ENCODE results near the gene HOGA1.
"Not testable (repeated sequence)": the region's sequence is repeated elsewhere in the genome, so short reads cannot be mapped to it uniquely, and the experiment has no call there.

HOGA1 gene

DNA sequence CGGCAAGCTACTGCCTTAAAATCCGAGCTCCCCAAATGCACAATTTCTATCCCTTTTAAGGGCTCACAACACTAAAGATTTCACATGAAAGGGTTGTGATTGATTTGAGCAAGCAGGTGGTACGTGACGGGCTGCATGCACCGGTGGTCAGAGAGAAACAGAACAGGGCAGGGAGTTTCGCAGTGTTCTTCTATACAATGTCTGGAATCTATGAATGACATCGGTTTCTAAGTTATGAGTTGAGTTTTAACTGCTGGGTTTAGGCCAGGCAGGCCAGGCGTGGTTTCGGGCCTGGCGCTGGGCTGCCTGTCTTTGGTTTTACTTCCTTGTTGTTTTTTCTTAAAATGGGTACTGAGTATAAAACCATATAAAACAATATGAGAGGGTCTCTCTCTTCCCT, 28.6 kb upstream of the HOGA1 start:
- DNase-seq: not testable (repeated sequence)

DNA sequence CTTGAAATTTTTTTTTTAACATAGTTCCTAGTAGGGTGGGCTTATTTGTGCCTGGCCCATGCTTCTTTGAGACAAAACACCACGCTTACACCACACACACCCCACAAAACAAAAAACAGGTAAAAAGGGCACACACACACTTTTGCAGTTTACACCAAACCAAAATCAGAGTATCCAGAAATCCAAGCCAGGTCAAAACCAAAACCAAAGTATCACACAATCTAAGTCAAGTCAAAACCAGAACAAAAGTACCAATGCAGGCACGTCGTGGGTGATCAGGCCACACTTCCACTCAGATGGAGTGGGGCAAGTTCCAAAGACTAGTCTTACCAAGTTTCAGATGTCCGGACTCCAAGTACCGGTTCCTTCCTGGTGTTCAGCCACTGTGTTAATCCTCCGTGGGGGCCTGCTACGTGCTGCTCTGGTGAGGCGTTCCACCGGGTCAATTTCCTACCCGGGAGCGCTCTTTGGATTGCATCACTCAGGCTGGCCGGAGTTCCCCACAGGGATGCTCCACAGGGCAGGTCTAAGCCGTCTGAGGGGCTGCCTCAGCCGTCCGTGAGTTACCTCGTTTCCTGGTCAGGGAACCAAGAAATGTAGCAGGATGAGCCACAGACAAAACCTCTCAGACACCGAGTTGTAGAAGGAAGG, 23.3 kb upstream of the HOGA1 start:
- not testable (repeated sequence) for DNase-seq

DNA sequence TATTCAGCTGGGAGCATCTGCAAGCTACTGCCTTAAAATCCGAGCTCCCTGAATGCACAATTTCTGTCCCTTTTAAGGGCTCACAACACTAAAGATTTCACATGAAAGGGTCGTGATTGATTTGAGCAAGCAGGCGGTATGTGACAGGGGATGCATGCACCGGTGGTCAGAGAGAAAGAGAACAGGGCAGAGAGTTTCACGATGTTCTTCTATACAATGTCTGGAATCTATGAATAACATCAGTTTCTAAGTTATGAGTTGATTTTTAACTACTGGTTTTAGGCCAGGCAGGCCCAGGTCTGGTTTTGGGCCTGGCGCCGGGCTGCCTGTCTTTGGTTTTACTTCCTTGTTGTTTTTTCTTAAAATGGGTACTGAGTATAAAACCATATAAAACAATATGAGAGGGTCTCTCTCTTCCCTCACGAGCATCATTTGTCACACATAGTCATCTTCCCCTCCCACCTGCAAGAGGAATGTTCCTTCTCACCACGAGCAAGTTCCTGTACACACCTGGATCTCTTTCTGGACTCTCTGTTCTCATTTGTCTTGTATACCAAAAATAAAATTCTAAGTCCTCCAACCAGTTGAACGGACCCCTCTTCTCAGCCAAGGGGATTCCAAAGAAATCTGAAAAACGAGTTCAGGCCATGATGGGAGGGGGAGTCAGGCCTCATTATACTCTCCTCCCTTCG, 22.7 kb upstream of the HOGA1 start:
- DNase-seq: not testable (repeated sequence)

DNA sequence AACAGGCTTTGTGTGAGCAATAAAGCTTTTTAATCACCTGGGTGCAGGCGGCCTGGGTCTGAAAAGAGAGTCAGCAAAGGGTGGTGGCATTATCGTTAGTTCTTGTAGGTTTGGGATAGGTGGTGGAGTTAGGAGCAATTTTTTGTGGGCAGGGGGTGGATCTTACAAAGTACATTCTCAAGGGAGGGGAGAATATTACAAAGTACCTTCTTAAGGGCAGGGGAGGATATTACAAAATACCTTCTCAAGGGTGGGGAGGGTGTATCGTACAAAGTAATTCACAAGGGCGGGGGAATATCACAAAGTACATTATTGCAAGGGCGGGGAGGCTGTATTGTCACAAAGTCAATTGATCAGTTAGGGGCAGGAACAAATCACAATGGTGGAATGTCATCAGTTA, 21.9 kb upstream of the HOGA1 start:
- DNase-seq: not testable (repeated sequence)

DNA sequence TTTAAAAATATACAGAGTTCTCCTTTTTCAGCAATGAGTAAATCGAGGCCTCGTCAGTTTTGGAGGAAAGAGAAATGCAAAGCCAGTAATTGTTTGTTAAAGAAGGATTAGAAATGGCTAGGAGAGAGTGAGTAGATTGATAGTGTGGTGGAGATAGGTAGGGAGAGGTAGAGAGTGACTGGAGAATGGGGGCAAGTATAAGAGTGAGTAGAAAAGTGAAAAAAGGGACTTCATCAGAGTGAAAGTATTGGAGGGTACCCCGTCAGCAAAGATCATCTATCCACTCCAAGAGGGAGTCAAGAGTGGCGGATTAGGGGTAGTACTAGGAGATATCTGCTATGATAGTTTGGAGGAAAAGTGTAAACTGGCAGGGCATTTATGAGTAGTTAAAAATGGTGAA, 20.9 kb upstream of the HOGA1 start:
- no peak for DNase-seq

DNA sequence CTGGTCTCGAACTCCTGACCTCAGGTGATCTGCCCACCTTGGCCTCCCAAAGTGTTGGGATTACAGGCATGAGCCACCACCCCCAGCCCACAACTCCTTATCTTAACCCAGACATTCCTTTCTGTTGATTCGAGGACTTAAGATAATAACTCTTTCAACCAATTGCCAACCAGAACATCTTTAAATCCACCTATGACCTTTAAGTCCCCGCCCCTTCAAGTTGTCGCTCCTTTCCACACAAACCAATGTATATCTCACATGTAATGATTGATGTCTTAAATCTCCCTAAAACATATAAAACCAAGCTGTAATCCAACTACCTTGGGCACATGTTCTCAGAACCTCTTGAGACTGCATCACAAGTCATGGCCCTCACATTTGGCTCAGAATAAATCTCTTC, 19.4 kb upstream of the HOGA1 start:
- peak; percentile 72 for DNase-seq

DNA sequence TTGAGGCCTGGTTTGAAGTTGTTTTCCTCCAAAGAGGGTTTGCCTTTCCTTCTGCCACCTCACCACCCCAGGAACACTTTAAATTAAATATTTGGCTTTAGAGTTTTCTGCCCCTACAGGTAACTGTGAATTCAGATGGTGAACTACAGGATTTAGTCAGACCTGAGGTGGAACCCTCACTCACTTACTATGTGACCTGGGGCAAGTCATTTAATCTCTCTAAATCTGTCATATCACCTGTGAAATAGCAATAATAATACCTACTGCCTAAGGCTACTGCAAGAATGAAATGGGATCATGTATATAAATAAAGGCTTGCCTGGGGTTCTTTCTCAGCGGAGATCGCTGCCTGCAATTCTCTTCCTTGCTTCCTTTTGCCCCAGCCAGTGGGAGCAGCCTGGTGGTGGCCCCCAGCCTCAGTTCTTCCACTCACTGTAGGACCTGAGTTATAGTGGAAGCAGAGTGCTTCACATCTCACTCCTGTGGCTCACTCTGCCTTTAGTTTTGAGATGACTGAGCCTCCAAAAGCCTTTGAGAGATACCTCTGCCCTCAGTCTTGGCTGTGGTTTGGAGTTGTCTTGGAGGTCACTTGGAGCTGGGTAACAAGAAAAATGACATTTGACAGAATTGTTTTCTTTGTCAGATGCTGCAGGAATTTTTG, 17.7 kb upstream of the HOGA1 start:
- DNase-seq: no peak

DNA sequence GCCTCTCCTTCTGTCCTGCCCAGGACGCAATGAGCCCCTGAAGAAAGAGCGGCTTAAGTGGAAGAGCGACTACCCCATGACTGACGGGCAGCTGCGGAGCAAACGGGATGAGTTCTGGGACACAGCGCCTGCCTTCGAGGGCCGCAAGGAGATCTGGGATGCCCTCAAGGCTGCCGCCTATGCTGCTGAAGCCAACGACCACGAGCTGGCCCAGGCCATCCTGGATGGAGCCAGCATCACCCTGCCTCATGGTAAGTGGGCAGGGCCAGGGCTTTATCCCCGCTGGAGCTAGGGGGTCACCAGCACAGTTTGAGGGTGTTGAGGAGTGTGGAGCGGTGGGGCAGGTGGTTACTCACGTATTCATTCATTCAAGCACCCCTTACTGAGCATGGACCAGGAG, 16.3 kb upstream of the HOGA1 start:
- no peak for DNase-seq

DNA sequence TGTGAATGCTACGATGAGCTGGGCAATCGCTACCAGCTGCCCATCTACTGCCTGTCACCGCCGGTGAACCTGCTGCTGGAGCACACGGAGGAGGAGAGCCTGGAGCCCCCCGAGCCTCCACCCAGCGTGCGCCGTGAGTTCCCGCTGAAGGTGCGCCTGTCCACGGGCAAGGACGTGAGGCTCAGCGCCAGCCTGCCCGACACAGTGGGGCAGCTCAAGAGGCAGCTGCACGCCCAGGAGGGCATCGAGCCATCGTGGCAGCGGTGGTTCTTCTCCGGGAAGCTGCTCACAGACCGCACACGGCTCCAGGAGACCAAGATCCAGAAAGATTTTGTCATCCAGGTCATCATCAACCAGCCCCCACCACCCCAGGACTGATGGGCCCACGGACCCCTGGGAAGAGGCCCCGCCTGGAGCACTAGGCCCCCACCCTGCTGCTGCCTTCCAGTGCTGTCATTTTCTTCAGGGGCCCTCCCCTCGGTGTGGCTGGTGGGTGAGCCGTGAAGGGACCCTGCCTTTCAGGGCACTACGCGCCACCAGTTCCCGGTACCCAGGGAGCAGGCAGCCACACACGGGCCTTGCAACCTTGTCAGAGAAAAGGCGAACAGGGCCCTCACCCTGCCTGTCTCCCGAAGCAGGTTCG, 13.9 kb upstream of the HOGA1 start:
- DNase-seq: no peak

DNA sequence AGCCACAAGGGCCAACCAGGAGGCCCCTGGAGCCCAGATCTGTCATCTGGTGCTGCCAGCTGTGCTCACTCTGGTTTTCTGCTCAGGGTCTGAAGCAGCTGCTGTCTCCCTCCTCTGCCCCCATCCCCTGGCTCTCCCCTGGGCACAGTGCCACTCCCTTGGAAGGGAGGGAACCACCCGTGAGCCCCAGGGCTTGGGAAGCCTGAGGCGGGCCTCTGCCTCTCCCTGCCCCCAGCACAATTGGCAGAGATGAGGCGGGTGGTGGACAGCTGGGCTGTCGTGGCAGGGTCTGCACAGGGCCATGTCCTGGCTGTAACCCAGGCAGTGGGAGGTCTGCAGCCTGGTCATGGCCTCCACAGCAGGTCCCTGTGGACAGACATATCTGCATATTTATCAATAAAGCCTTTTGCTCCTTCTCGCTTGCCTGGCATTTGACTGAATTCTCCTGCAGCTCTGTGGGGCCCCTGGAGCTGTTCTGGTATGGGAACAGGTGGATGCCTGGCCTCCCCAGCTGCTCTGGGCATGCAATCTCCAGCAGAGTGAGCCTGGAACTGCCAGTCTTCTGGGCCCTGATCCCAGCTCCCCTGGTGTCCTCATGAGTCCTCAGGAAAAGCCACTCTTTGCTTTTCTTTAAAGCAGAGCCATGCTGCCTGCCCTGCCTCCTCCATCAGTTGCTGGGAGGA, 13.3 kb upstream of the HOGA1 start:
- no peak for DNase-seq

DNA sequence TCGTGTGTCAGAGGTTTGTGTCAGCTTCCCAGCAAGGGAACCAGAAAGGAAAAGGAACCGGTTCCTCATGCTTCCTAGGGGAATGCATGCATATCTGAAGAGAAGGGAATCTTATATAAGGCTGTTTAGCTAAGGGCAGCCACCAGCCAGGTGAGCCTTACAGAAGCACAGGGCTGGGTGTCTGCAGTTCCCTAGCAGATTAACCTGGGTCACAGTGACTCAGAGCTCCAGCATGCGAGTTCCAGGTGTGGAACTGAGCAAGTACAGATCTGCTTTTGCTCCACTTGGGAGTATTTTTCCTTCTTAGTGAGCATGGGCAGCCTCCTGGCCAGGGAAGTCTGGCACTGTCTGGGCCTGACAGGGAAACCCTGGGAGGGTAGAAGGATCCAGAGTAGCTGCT, 12.6 kb upstream of the HOGA1 start:
- no peak for DNase-seq

DNA sequence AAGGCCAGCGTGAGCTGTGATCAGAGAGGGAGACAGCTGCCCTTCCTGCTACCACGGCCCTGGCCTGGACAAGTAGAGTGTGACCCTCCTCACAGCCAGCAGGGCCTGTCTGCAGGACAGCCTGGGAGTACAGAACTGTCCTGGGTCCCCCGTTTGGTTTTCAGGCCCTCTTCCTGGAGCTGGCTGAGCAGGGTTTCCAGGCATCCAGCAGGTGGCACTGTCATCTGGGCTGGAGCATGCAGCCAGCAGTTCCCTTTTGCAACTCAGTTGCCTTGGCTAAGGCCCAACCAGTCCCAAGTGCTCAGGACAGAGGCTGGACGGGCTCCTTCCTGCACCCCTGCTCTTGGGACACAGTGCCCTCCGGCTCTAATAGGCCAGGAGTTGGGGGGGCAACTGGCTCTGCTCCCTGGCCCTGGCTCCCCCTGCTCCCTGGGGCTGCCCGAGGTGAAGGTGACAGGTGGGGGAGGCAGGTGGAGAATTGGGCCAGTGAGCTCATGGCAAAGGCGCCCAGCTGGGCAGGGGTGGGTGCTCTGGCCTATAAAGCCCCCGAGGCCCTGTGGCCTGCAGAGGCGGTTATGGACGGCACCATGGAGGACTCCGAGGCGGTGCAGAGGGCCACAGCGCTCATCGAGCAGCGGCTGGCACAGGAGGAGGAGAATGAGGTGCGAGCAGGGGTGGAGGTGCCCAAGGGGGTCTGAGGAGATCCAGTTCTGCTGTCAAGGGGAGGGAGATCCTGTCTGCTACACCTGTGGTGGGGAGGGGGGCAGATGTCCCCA, 11.8 kb upstream of the HOGA1 start, which contains the start of gene ANKRD2:
TSS of gene ANKRD2 (plus strand) at position 566 of the 776 bp plus-strand sequence. CDS start at position 576, 10 bp downstream.
- DNase-seq: peak; percentile 92

DNA sequence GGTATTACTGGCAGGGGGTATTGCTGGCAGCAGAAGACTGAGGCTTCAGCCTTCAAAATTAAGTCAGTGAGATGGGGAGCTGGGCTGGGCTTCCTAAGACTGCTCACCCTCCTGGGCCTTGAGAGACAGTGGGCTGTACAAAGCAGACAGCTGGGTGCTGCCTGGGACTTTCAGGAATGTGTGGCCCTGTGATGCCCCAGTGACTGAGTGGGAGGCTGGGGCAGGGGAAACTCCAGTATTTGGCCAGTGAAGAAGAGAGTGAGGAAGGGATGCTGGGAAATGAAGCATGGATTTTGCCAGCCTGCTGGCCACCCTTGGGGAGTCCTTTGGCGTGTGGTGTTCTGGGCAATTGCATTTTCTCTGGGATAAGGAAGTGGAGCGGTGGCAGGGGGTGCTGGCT, 11.2 kb upstream of the HOGA1 start:
- DNase-seq: no peak

DNA sequence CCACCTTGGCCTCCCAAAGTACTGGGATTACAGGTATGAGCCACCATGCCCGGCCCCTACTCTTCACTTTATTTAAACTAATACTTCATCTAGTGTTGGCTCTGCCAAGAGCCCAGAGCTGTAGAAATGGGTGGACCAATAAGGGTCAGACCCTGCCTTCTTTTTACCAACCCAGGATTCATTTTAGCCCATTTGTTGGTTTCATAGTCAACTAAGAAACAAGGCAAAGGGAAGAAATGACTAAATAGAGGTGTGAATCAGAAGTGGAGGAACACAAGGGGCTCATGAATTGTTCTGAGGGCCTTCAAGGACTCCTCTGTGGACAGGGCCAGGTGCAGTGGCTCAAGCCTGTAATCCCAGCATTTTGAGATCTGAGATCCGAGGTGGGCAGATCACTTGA, 10.5 kb upstream of the HOGA1 start:
- no peak for DNase-seq

DNA sequence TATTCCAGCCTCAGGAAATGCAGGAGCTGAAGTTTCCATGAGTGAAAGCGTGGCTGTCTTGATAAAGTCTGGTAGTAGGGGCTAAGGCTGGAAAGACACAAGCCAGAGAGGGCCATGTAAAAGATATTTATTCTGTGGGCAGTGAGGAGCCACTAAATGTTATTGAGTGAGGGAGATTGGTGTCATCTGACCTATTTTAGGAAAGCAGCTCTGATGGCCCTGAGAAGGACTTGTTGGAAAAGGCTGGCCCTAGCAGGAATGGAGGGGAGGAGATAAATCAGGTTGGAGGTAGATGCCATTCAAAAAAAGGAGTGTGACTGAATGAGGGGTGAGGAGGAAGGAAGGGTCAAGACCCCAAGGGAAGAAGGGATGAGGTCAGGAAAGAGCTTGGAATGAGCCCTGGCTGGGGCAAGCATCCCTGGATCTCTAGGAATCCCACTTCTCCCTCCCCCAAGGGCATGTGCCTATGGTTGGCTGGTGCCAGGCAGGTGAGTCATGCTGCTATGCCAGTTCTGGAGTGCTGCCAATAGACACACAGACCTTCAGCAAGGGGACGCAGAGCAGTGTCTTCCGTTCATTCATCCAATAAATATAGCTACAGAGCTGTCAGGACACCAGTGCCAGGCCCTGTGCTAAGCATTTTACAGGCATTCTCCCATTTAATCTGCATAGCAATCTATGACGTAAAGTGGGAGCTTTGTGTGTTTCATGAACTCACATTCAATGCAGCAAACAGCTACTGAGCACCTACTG, 9.6 kb upstream of the HOGA1 start:
- no peak for DNase-seq

DNA sequence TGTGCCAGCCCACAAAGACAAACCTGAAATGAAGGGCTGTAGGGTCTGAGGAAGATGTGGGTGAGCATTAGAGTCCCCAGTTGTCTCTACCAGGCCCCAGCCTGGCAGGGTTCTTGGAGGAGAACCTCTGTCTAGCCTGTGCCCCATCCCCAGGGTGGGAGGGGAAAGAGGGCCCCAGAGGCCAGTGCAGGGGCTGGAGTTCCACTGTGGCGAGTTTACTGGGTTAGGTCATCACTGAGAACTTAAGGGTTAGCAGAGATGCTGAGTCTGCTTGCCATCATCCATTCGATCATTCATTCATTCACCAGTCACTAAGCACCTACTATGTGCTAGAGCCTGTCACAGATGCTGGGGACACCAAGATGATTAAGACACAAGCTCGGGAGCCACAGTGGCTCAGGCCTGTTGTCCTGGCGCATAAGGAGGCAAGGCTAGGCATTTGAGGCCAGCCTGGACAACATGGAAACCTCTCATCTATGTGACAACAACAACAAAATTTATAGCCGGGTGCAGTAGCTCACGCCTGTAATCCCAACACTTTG, 9.0 kb upstream of the HOGA1 start:
- no peak for DNase-seq

DNA sequence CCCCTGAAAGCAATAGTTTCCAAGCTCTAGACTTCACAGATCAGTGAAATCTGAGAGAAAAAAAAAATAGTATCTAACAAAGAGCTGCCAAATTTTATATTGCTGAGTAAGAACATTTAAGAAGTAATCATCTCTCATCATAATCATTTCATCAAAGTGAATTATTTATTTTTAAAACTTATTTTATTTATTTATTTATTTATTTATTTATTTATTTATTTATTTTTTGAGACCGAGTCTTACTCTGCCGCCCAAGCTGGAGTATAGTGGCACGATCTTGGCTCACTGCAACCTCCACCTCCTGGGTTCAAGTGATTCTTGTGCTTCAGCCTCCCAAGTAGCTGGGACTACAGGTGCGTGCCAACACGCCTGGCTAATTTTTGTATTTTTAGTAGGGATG, 7.7 kb upstream of the HOGA1 start:
- DNase-seq: not testable (repeated sequence)

DNA sequence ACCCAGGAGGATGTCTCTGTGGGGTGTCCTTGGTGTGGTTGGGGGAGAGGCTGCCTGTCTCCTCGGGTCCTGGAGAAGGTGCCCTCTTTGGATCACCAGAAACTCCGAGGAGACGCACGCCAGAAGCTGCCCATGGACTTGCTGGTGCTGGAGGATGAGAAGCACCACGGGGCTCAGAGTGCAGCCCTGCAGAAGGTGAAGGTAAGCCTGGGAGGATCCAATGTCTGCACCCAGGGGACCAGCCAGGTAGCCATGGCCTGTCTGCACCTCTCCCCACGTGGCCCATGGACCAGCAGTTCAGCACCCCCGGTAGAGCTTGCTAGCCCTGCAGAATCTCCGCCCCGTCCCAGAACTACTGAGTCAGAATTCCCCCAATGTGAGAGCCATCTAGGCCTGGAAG, 6.5 kb upstream of the HOGA1 start:
- DNase-seq: no peak

DNA sequence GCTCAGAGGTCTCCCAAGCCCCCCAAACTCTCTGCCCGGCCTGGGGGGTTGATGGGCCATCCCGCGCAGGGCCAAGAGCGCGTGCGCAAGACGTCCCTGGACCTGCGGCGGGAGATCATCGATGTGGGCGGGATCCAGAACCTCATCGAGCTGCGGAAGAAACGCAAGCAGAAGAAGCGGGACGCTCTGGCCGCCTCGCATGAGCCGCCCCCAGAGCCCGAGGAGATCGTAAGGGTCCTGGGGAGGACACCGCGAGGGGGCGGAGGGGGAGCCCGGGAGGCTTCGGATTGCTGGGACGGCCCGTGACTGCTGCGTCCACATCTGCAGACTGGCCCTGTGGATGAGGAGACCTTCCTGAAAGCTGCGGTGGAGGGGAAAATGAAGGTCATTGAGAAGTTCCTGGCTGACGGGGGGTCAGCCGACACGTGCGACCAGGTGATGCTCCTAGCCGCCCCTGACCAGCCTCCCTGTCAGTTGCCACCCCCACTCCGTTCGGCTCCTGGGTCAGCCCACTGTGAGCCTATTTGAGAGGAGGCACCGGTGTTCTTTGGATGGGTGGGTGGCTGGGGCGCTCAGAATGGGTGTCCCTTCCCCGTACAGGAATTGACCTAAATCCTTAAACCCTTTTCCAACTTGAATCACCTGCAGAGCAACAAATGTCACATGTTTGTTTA, 5.9 kb upstream of the HOGA1 start:
- no peak for DNase-seq
